Osteocyte (in vitro differentiated cells): ENCODE data around the gene S100PBP. TPM values are rescaled to one million over a fixed set of nuclear protein-coding genes. Genes with fewer than 3 reads are reported as not detected.

ENCODE experiments used
- DNase-seq: peaks from one replicate; pipeline ENCODE4 v3.0.0; 2021; ENCODE audit warnings: mixed read lengths; ENCODE audit not compliant: unreplicated experiment; ENCODE audit errors: extremely low spot score
- H3K27ac Mint-ChIP-seq: one replicate; pipeline ENCODE4 v1.8.0; 2021; ENCODE audit warnings: mild to moderate bottlenecking, mixed read lengths; ENCODE audit not compliant: unreplicated experiment
- H3K27me3 Mint-ChIP-seq: one replicate; pipeline ENCODE4 v1.8.0; 2021; ENCODE audit warnings: mixed read lengths; ENCODE audit not compliant: unreplicated experiment
- H3K36me3 Mint-ChIP-seq: one replicate; pipeline ENCODE4 v1.8.0; 2021; ENCODE audit warnings: mixed read lengths; ENCODE audit not compliant: unreplicated experiment
- H3K4me1 Mint-ChIP-seq: one replicate; pipeline ENCODE4 v1.8.0; 2021; ENCODE audit warnings: mixed read lengths; ENCODE audit not compliant: unreplicated experiment
- H3K4me3 Mint-ChIP-seq: one replicate; pipeline ENCODE4 v1.8.0; 2021; ENCODE audit warnings: mild to moderate bottlenecking, moderate library complexity, mixed read lengths; ENCODE audit not compliant: unreplicated experiment
- H3K9me3 Mint-ChIP-seq: one replicate; pipeline ENCODE4 v1.8.0; 2021; ENCODE audit warnings: mixed read lengths; ENCODE audit not compliant: unreplicated experiment
- CTCF ChIP-seq: fragments of 200-600 bp; sonication (generic); IDR thresholded peaks from 2 replicates; pipeline ENCODE4 v1.5.0; 2021; ENCODE audit warnings: antibody characterized with exemption, mild to moderate bottlenecking, moderate library complexity
- total RNA-seq: library from RNA; stranded (reverse); gene quantifications from 2 replicates; pipeline ENCODE4 v1.2.1, GENCODE V29; 2021

Gene S100PBP
- total RNA-seq, 1 donor from 2014 or later: 49.8 TPM

DNA sequence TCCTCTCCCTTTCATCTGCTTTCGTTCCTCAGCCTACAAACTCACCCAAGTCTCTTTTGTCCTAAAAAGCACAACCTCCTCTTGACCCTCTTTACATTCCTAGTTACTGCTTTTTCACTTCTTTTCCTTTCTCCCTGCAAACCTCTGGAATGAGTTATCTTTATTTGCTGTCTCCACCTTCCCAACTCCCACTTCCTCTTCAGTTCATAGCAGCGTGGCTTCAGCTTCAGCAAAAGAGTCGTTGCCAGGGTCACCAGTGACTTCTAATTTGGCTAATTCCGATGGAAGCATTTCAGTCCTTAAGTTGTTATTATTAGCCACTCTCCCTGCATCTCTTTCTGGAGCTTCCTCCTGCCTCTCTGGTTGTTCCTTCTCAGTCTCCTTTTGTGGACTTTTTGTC, 90.0 kb downstream of the S100PBP start:
- Mint-ChIP-seq H3K4me1 (no peaks in the 10 kb centered on the region), H3K4me3 (no peak overlapping the region), H3K9me3 (peaks cover 4% of the 10 kb centered on the region), H3K27me3 (peaks cover 15% of the 10 kb centered on the region), H3K36me3 (no peaks in the 10 kb centered on the region), H3K27ac (no peak overlapping the region)
- DNase-seq: no peak
- TF ChIP-seq CTCF: no peak

Other genes starting within 250 kb of the S100PBP start
- 33.2 and 37.0 TPM in 2 replicates for gene ZBTB8OS, start 167.1 kb upstream of the S100PBP start, total RNA-seq
- 244 and 254 TPM in 2 replicates for gene RBBP4, start 166.4 kb upstream of the S100PBP start, total RNA-seq
- 23.0 and 24.6 TPM in 2 replicates for gene SYNC, start 114.9 kb upstream of the S100PBP start, total RNA-seq
- gene YARS1, start 295 bp upstream of the S100PBP start, total RNA-seq: 177 and 191 TPM in 2 replicates
- 2.0 and 3.2 TPM in 2 replicates for gene FNDC5, start 53.3 kb downstream of the S100PBP start, total RNA-seq
- gene HPCA, start 68.8 kb downstream of the S100PBP start, total RNA-seq: not detected in 2 replicates
- 7.3 and 9.8 TPM in 2 replicates for gene TMEM54, start 83.7 kb downstream of the S100PBP start, total RNA-seq
- 12.6 and 15.3 TPM in 2 replicates for gene RNF19B, start 147.2 kb downstream of the S100PBP start, total RNA-seq
- 93.0 and 94.6 TPM in 2 replicates for gene AK2, start 219.2 kb downstream of the S100PBP start, total RNA-seq